GM12892 (cell line): ENCODE measurements around the gene C1orf52.

Experiments
- POLR2A ChIP-seq: IDR thresholded peaks from 2 replicates; pipeline ENCODE4 v1.6.1; 2011; ENCODE audit warnings: low read depth, low read length, control low read depth
- TAF1 ChIP-seq: IDR thresholded peaks from 2 replicates; pipeline ENCODE4 v1.6.1; 2011; ENCODE audit warnings: low read depth, mild to moderate bottlenecking, control low read depth, low read length, borderline replicate concordance

DNA sequence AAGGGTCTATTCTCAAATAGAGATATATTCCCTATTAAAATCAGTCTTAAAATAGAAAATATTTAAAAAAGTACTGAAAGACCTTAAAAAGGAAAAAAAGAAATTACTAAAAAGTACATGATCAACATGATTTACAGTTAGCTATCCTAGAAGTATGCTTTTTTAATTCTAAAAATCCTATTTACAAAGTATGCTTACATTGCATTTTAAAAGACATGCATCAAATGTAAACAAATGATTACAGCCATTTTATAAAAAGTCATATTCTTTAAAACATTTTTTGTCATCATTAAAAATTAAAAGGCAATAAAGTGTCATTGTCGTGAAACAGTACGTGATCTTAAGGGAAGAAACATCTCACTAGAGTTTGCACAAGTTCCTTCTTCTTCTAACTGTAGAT lies 7.9 kb upstream of the C1orf52 start:
- no peak for TF ChIP-seq TAF1
- no peak for TF ChIP-seq POLR2A
